GM18507 (cell line): ENCODE results near the gene TIMM44.
"Not testable (repeated sequence)": the region's sequence is repeated elsewhere in the genome, so short reads cannot be mapped to it uniquely, and the experiment has no call there.

ENCODE experiments used
- DNase-seq: peaks from one replicate; pipeline ENCODE4 v3.0.0; 2011; ENCODE audit warnings: low read depth; ENCODE audit not compliant: insufficient read length; ENCODE audit errors: extremely low spot score
- FAIRE-seq: peaks from 2 replicates; lab custom pipeline; 2011; peaks lifted over from hg19 to GRCh38; lab: Jason Lieb, UNC

The TIMM44 gene

GRCh38 chr19:7955696-7956095 is 12.2 kb upstream of the TIMM44 start:
- no peak for FAIRE-seq
- no peak for DNase-seq

DNA sequence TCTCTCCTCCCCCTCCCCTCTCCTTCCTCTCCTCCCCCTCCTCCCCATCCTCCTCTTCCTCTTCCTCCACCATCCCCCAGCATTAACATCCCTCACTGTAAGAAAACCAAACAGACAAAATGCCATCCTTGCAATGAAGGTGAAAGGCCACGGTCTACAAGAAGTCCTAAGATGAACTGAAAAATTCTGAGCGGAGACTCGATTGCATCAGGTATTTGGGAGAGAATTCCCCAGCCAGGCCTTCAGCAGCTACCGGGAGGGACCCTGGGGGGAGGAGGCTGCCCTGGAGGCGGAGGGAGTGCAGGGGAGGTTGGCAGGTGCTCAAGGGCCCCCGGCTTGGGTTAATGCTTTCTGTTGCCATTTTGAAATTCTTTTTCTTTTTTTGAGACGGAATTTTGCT is 10.1 kb upstream of the TIMM44 start:
- DNase-seq (no peak), FAIRE-seq (no peak)

- DNase-seq: no peak
- FAIRE-seq: no peak
Measured at GRCh38 chr19:7953060-7953459, 9.6 kb upstream of the TIMM44 start.

DNA sequence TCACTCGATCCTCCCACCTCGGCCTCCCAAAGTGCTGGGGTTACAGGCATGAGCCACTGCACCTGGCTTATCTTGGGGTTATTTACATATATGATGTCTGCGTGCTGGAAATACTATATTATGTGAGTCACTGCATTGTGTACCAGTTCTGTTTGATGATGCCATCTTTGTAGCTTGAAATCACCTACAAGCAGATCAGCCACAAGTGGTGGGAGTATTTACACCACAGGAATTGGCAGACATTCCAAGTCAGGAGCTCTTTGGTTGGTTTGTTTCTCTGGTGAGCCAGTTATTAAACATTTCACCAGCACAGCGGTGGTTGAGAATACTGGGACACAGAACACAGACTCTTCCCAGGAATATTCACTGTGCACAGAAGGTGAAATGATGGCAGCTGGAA is 4.5 kb upstream of the TIMM44 start:
- no peak for FAIRE-seq
- DNase-seq: no peak

DNA sequence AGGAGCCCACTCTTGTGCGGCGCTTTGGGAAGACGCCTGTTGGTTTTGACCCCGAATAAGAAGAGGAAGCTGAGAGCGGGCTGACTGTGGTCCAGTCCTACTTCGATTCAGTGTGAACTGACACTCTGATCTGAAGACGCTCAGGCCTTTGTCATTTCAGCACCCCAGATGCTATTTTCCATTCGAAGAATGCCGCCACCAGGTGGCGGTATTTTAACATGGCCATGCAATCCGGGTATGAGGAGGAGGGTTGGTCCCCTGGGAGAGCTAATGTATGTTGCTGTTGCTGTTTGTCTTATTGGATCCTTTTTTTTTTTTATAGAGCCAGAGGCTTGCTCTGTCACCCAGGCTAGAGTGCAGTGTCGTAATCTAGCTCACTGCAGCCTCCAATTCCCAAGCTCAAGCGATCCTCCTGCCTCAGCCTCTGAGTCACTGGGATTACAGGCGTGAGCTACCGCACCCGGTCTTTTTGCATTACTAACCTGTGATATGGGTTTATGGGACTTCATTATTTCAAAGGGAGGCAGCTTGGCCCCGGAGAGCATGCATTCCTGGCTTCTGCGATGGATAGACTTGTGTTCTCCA is 803 bp upstream of the TIMM44 start:
- DNase-seq (peak; percentile 54), FAIRE-seq (no peak)

- no peak for FAIRE-seq
- DNase-seq: no peak
Measured at GRCh38 chr19:7942981-7943443, 454 bp downstream of the TIMM44 start.

GRCh38 chr19:7941895-7942596 is 1.4 kb downstream of the TIMM44 start:
- FAIRE-seq (no peak), DNase-seq (no peak)

DNA sequence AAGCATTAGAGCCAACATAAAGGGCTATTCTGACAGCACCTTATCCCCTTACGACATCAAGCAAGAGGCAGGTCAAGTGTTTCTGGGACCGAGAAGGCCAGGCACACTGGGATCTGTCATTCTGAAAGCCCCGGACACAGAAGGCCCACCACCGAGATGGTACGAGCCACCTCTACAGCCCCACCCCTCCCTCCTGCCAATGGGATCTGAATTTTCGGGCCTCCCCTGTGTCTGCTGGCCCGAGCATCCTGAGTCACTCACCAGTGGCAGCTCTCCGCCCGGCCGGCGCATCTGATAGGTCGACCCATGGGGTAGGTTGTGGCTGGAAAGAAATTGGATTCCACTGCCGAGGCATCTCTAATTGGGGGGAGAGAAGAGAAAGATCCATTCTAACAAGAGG is 2.6 kb downstream of the TIMM44 start:
- no peak for DNase-seq
- no peak for FAIRE-seq

- DNase-seq (no peak), FAIRE-seq (no peak)
Measured at GRCh38 chr19:7934766-7935165, 8.7 kb downstream of the TIMM44 start.

- FAIRE-seq (no peak), DNase-seq (no peak)
Measured at GRCh38 chr19:7933828-7934725, 9.4 kb downstream of the TIMM44 start.

DNA sequence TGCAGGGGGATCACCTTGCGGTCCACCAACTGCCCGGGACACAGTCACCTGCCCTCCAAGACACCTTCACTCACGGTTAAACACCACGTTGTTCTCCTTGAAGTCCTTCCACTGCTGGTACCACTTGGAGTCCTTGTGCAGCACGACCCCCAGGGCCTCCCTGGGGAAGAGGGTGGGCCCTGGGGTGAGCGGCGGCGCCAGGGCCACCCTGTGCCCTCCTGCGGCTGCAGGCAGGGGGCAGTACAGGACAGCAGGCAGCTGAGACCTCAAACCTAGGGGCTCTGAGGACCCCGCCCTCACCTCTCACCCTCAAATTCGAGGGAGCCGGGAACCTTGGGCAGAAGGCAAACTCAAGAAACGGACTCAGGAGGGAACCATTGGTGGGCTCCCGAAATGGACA is 10.1 kb downstream of the TIMM44 start:
- no peak for FAIRE-seq
- DNase-seq: no peak

- DNase-seq (no peak), FAIRE-seq (no peak)
Measured at GRCh38 chr19:7932930-7933300, 10.6 kb downstream of the TIMM44 start.

GRCh38 chr19:7932276-7932929 is 11.1 kb downstream of the TIMM44 start:
- FAIRE-seq: no peak
- no peak for DNase-seq

- FAIRE-seq: no peak
Measured at GRCh38 chr19:7931221-7932061, 12.0 kb downstream of the TIMM44 start.

DNA sequence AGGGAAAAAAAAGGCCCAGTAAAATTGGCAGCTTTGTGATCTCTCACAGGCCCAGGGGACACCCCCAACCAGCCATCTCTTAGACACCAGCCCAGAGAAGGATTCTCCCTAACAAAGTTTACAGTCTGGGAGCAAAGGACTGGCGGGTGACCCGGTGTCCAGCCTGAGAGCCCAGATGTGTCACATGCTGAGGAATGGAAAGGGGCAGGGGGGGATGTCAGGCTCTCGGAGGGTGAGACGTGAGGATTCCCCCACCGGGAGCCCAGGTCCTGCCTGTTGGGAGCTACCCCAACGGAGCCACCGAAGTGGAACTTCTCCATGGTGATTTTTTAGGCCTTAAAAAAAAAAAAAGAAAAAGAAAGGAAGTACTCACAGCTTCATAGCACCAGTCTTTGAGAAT is 12.7 kb downstream of the TIMM44 start:
- DNase-seq (no peak), FAIRE-seq (no peak)

More at GRCh38 chr19:7931221-7932061, 12.0 kb downstream of the TIMM44 start:
- DNase-seq: no peak

DNA sequence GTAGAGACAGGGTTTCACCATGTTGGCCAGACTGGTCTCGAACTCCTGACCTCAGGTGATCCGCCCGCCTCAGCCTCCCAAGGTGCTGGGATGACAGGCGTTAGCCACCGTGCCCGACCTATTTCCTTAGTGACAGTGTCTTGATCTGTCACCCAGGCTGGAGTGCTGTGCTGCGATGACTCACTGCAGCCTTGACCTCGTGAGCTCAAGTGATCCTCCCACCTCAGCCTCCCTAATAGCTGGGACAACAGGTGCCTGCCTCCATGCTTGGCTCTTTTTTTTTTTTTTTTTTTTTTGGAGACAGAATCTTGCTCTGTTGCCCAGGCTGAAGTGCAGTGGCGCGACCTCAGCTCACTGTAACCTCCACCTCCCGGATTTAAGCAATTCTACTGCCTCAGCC is 13.4 kb downstream of the TIMM44 start:
- FAIRE-seq, DNase-seq: not testable (repeated sequence)

DNA sequence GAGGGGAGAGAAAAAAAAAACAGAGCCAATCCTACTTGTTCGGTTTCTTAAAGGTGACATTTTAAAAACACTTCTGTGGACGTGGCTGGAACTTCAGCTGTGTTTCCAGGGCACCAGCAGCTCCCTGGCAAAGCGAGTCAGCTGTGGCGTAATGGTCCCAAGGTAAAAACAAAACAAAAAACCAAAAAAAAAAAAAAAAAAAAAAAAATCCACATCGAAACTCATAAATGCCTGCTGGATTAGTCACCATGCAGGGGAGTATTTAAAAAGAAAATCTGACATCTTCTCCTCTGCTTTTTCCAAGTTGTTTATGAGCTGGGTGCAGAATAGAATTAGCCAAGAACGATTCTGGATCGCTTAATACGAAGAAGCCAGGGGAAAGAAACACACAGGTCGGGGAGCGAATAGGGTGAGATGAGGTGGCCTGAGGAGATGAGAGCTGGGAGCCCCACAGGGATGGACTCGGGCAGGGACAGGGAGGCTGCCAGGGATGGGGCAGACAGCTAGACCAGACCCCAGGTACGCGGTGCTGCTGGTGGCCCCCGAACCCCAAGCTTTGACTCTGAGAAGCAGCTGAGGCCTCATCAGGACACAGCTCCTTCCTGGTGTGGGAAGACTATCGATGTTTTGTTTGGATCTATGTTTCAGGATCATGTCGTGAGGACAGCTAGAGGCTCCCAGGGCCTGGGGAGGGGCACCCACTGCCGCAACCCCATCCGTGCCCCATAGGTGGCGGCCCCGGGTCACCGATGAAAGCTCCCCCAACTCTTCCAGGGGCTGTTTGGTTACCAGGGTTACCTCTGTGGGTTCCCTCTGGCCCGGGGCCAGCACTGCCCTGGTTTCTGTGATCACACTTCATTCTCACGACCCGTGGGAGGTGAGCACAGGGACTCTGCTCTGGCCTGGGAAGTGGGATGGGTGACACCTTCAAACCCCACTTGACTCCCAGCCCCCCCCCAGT is 14.4 kb downstream of the TIMM44 start:
- DNase-seq (no peak), FAIRE-seq (no peak)

DNA sequence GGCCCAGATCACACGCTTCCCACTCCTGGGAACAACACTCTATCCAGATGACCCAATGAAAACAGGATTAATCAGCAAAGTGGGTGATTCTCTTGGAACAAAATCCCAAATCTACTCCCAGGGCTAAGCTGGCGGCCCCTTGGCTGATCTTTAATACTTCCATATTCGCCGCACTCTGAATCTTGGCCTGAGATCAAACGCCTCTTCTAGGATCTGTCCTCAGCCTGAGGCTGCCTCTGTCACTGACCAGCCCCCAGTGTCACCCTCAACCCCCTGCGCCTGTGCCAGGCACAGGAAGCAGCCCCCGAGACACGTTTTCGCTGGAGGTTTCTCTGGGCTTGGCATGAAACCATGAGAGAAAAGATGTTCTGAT is 15.1 kb downstream of the TIMM44 start:
- FAIRE-seq: no peak

More for the DNA sequence above, 15.1 kb downstream of the TIMM44 start:
- DNase-seq: no peak
